ENCODE measurements around the gene CIB2. TPM values are rescaled to one million over a fixed set of nuclear protein-coding genes. Genes with fewer than 3 reads are reported as not detected.

Gene CIB2
- total and polyA plus RNA-seq, 10 donors = 1.0 to 5.0 (median 3.1) TPM

GRCh38 chr15:78063217-78063616 is 68.0 kb downstream of the CIB2 start:
- peaks cover 78 to 100% (median 99%) of the 10 kb centered on the region in 6 donors for H3K4me1 ChIP-seq
- no peaks in the 10 kb centered on the region for H3K36me3 ChIP-seq
- H3K9me3 ChIP-seq = no peaks in the 10 kb centered on the region
- TF ChIP-seq CTCF (IDR thresholded peaks at IDR 0.05 in 8 of 11, conservative IDR thresholded peaks at IDR 0.05 in 3 of 11) (no peak), POLR2AphosphoS5 (IDR thresholded peaks at IDR 0.05) (no peak), POLR2A (IDR thresholded peaks at IDR 0.05) (no peak)
- H3K4me3 ChIP-seq = no peak overlapping the region
- DNase-seq = no peak
- intact Hi-C loops (cut with DNase I; ENCODE audit: low total_unique reads) = no loop called here
- H3K27ac ChIP-seq = peak overlapping the region in 7 of 8 donors; percentile 85 to 97 (median 92)
- no peaks in the 10 kb centered on the region for H3K27me3 ChIP-seq (replicated peaks in 1 of 7)

GRCh38 chr15:78061963-78062427 is 69.2 kb downstream of the CIB2 start:
- 2 to 9% (median 4%) methylated on average over 6 of the region's 6 CpGs for whole genome bisulfite sequencing, 5 donors
- H3K9me3 ChIP-seq = no peaks in the 10 kb centered on the region
- no peak for DNase-seq
- H3K4me3 ChIP-seq = peak overlapping the region in 6 of 8 donors; percentile 5 to 48 (median 8)
- no peak for TF ChIP-seq CTCF (IDR thresholded peaks at IDR 0.05 in 8 of 11, conservative IDR thresholded peaks at IDR 0.05 in 3 of 11)
- peak in 1 of 3 donors; percentile 24 for TF ChIP-seq POLR2AphosphoS5 (IDR thresholded peaks at IDR 0.05)
- TF ChIP-seq POLR2A (IDR thresholded peaks at IDR 0.05) = no peak
- peak overlapping the region; percentile 49 to 97 (median 88) for H3K27ac ChIP-seq
- H3K27me3 ChIP-seq (replicated peaks in 1 of 7) = no peaks in the 10 kb centered on the region
- H3K36me3 ChIP-seq = no peaks in the 10 kb centered on the region
- intact Hi-C loops (cut with DNase I; ENCODE audit: low total_unique reads) = no loop called here
- peaks cover 78 to 100% (median 99%) of the 10 kb centered on the region in 6 donors for H3K4me1 ChIP-seq

GRCh38 chr15:78060232-78060631 is 71.0 kb downstream of the CIB2 start:
- 90 to 95% (median 91%) methylated on average over 5 of the region's 5 CpGs for whole genome bisulfite sequencing, 5 donors
- Histone ChIP-seq H3K4me3 (no peak overlapping the region), H3K36me3 (no peaks in the 10 kb centered on the region), H3K9me3 (no peaks in the 10 kb centered on the region), H3K27ac (peak overlapping the region in 6 of 8 donors; percentile 33 to 97 (median 94)), H3K4me1 (peaks cover 78 to 100% (median 99%) of the 10 kb centered on the region in 6 donors), H3K27me3 (replicated peaks in 1 of 7) (no peaks in the 10 kb centered on the region)
- no peak for TF ChIP-seq POLR2AphosphoS5 (IDR thresholded peaks at IDR 0.05)
- TF ChIP-seq POLR2A (IDR thresholded peaks at IDR 0.05) = no peak
- no peak for TF ChIP-seq CTCF (IDR thresholded peaks at IDR 0.05 in 8 of 11, conservative IDR thresholded peaks at IDR 0.05 in 3 of 11)
- no peak for DNase-seq
- intact Hi-C loops (cut with DNase I; ENCODE audit: low total_unique reads) = no loop called here

GRCh38 chr15:78059110-78059839 is 72.0 kb downstream of the CIB2 start:
- no peaks in the 10 kb centered on the region for H3K36me3 ChIP-seq
- TF ChIP-seq POLR2A (IDR thresholded peaks at IDR 0.05) (no peak), POLR2AphosphoS5 (IDR thresholded peaks at IDR 0.05) (no peak), CTCF (IDR thresholded peaks at IDR 0.05 in 8 of 11, conservative IDR thresholded peaks at IDR 0.05 in 3 of 11) (no peak)
- H3K4me3 ChIP-seq = no peak overlapping the region
- WGBS, 5 donors = 51 to 70% (median 68%) methylated on average over 3 of the region's 3 CpGs
- H3K9me3 ChIP-seq = no peaks in the 10 kb centered on the region
- intact Hi-C loops (cut with DNase I; ENCODE audit: low total_unique reads) = no loop called here
- no peak for DNase-seq
- H3K27me3 ChIP-seq (replicated peaks in 1 of 7) = no peaks in the 10 kb centered on the region
- peaks cover 75 to 100% (median 99%) of the 10 kb centered on the region in 6 donors for H3K4me1 ChIP-seq
- peak overlapping the region; percentile 22 to 97 (median 75) for H3K27ac ChIP-seq
